SK-N-SH treated with all-trans-retinoic acid at 6 μM for 48 hours (cell line): ENCODE results near the gene CHMP4A.

Experiments used
- ATAC-seq: fragments of 200-7000 bp; cut with Tn5 transposase; 3 replicates; pipeline ENCODE4 v1.9.1; 2020; ENCODE audit warnings: mild to moderate bottlenecking, moderate library complexity
- ARNTL ChIP-seq: fragments of 450-650 bp; formaldehyde crosslinking; IDR thresholded peaks from 2 replicates; pipeline ENCODE4 v1.5.0; 2020; ENCODE audit warnings: low read depth, mild to moderate bottlenecking, moderate library complexity, borderline replicate concordance
- BACH2 ChIP-seq: fragments of 250-450 bp; sonication (Bioruptor Pico); IDR thresholded peaks from 2 replicates; pipeline ENCODE4 v1.9.0; 2021; ENCODE audit warnings: mild to moderate bottlenecking, borderline replicate concordance
- CREB5 ChIP-seq: fragments of 250-450 bp; sonication (Bioruptor Pico); IDR thresholded peaks from 2 replicates; pipeline ENCODE4 v1.5.1; 2020; ENCODE audit warnings: low read depth, mild to moderate bottlenecking, moderate library complexity
- CSDC2 ChIP-seq: fragments of 250-450 bp; sonication (Bioruptor Pico); IDR thresholded peaks from 2 replicates; pipeline ENCODE4 v1.5.0; 2020; ENCODE audit warnings: mild to moderate bottlenecking, moderate library complexity
- CSRNP3 ChIP-seq: fragments of 250-450 bp; sonication (Bioruptor Pico); IDR thresholded peaks from 2 replicates; pipeline ENCODE4 v1.5.1; 2021; ENCODE audit warnings: mild to moderate bottlenecking, moderate library complexity
- ESRRG ChIP-seq: fragments of 250-450 bp; sonication (Bioruptor Pico); IDR thresholded peaks from 2 replicates; pipeline ENCODE4 v1.6.1; 2021; ENCODE audit warnings: mild to moderate bottlenecking
- GLIS3 ChIP-seq: fragments of 250-450 bp; sonication (Bioruptor Pico); IDR thresholded peaks from 2 replicates; pipeline ENCODE4 v1.5.0; 2020; ENCODE audit warnings: mild to moderate bottlenecking, moderate library complexity
- ISL1 ChIP-seq: fragments of 250-450 bp; sonication (Bioruptor Pico); IDR thresholded peaks from 2 replicates; pipeline ENCODE4 v2.1.2; 2022; ENCODE audit warnings: mild to moderate bottlenecking, moderate library complexity
- OSR1 ChIP-seq: fragments of 250-450 bp; sonication (Bioruptor Pico); IDR thresholded peaks from 2 replicates; pipeline ENCODE4 v1.8.0; 2022; ENCODE audit warnings: moderate library complexity, mild to moderate bottlenecking, inconsistent platforms
- PATZ1 ChIP-seq: fragments of 250-450 bp; sonication (Bioruptor Pico); IDR thresholded peaks from 2 replicates; pipeline ENCODE4 v1.8.0; 2020; ENCODE audit warnings: mild to moderate bottlenecking, moderate library complexity, borderline replicate concordance
- PPARA ChIP-seq: fragments of 250-450 bp; sonication (Bioruptor Pico); IDR thresholded peaks from 2 replicates; pipeline ENCODE4 v1.5.0; 2020; ENCODE audit warnings: mild to moderate bottlenecking, borderline replicate concordance
- RARB ChIP-seq: fragments of 250-450 bp; sonication (Bioruptor Pico); IDR thresholded peaks from 2 replicates; pipeline ENCODE4 v1.8.0; 2021; ENCODE audit warnings: mild to moderate bottlenecking, moderate library complexity
- SNAI2 ChIP-seq: fragments of 250-450 bp; sonication (Bioruptor Pico); IDR thresholded peaks from 2 replicates; pipeline ENCODE4 v1.5.0; 2020; ENCODE audit warnings: mild to moderate bottlenecking, moderate library complexity
- TCF4 ChIP-seq: fragments of 250-450 bp; sonication (Bioruptor Pico); IDR thresholded peaks from 2 replicates; pipeline ENCODE4 v1.8.0; 2021; ENCODE audit warnings: mild to moderate bottlenecking, moderate library complexity, borderline replicate concordance
- TOX ChIP-seq: fragments of 250-450 bp; sonication (Bioruptor Pico); IDR thresholded peaks from 2 replicates; pipeline ENCODE4 v1.8.0; 2021; ENCODE audit warnings: mild to moderate bottlenecking, moderate library complexity, borderline replicate concordance
- TSHZ2 ChIP-seq: fragments of 250-450 bp; sonication (Bioruptor Pico); IDR thresholded peaks from 2 replicates; pipeline ENCODE4 v1.5.0; 2020; ENCODE audit warnings: mild to moderate bottlenecking, moderate library complexity
- ZC3H10 ChIP-seq: fragments of 250-450 bp; sonication (Bioruptor Pico); IDR thresholded peaks from 2 replicates; pipeline ENCODE4 v1.5.1; 2021; ENCODE audit warnings: mild to moderate bottlenecking, moderate library complexity
- ZFP30 ChIP-seq: fragments of 450-650 bp; formaldehyde crosslinking; IDR thresholded peaks from 2 replicates; pipeline ENCODE4 v1.5.0; 2022; ENCODE audit warnings: mild to moderate bottlenecking, moderate library complexity
- ZNF70 ChIP-seq: fragments of 450-650 bp; formaldehyde crosslinking; IDR thresholded peaks from 2 replicates; pipeline ENCODE4 v1.5.0; 2020; ENCODE audit warnings: mild to moderate bottlenecking, moderate library complexity
- ZNF8 ChIP-seq: fragments of 450-650 bp; formaldehyde crosslinking; IDR thresholded peaks from 2 replicates; pipeline ENCODE4 v1.5.0; 2020; ENCODE audit warnings: mild to moderate bottlenecking, moderate library complexity

CHMP4A gene

GRCh38 chr14:24250354-24250753 is 37.1 kb upstream of the CHMP4A start:
- TF ChIP-seq RARB (CRISPR knock-in tag) (no peak), CSDC2 (CRISPR knock-in tag) (no peak), ZNF8 (CRISPR knock-in tag) (no peak), SNAI2 (no peak), TSHZ2 (CRISPR knock-in tag) (no peak), ISL1 (no peak), TCF4 (CRISPR knock-in tag) (no peak), GLIS3 (CRISPR knock-in tag) (no peak), PPARA (CRISPR knock-in tag) (no peak), PATZ1 (no peak), ESRRG (CRISPR knock-in tag) (no peak), ZNF70 (CRISPR knock-in tag) (no peak), ARNTL (no peak)
- no peak; the same call in 2 of the 3 replicates for ATAC-seq

- no peak for ATAC-seq
- TF ChIP-seq TCF4 (CRISPR knock-in tag) = no peak
- no peak for TF ChIP-seq CSRNP3 (CRISPR knock-in tag)
- no peak for TF ChIP-seq OSR1
- no peak for TF ChIP-seq ISL1
- TF ChIP-seq ZFP30 (CRISPR knock-in tag) = no peak
- TF ChIP-seq SNAI2 = no peak
- TF ChIP-seq GLIS3 (CRISPR knock-in tag) = no peak
- no peak for TF ChIP-seq BACH2 (CRISPR knock-in tag)
- TF ChIP-seq TSHZ2 (CRISPR knock-in tag) = no peak
Measured at GRCh38 chr14:24249230-24250021, 36.1 kb upstream of the CHMP4A start.

- no peak for TF ChIP-seq OSR1
- ATAC-seq = no peak
Measured at GRCh38 chr14:24247422-24247821, 34.1 kb upstream of the CHMP4A start.

- no peak for ATAC-seq
- TF ChIP-seq CREB5 (CRISPR knock-in tag) = no peak
- TF ChIP-seq PATZ1 = no peak
- TF ChIP-seq CSRNP3 (CRISPR knock-in tag) = no peak
- TF ChIP-seq OSR1 = no peak
- no peak for TF ChIP-seq ZNF8 (CRISPR knock-in tag)
- TF ChIP-seq ZC3H10 (CRISPR knock-in tag) = no peak
- TF ChIP-seq RARB (CRISPR knock-in tag) = no peak
- TF ChIP-seq TOX = no peak
- no peak for TF ChIP-seq ZFP30 (CRISPR knock-in tag)
- TF ChIP-seq SNAI2 = no peak
- TF ChIP-seq GLIS3 (CRISPR knock-in tag) = no peak
- no peak for TF ChIP-seq ARNTL
- no peak for TF ChIP-seq BACH2 (CRISPR knock-in tag)
Measured at GRCh38 chr14:24246765-24247212, 33.5 kb upstream of the CHMP4A start.
